Activated T-cell treated with anti-CD3 and anti-CD28 coated beads, Interleukin-2, amount 50 U/mL, for 4 hours (primary cell): ENCODE results near the gene DNAJB2. TPM values are rescaled to one million over a fixed set of nuclear protein-coding genes. Genes with fewer than 3 reads are reported as not detected.

ENCODE experiments used
- ATAC-seq, 2 donors: fragments of 200-7000 bp; cut with Tn5 transposase; one replicate each; pipeline ENCODE4 v1.10.0; 2021
- DNase-seq: peaks from one replicate; pipeline ENCODE4 v3.0.0-alpha.2; 2020
- H3K27me3 Mint-ChIP-seq: one replicate; pipeline ENCODE4 v1.8.0; 2021; ENCODE audit warnings: low read depth, mixed read lengths
- H3K36me3 Mint-ChIP-seq: one replicate; pipeline ENCODE4 v1.8.0; 2022; ENCODE audit warnings: mixed read lengths; ENCODE audit not compliant: insufficient read depth
- H3K4me1 Mint-ChIP-seq: one replicate; pipeline ENCODE4 v1.8.0; 2021; ENCODE audit warnings: low read depth, mixed read lengths
- H3K4me3 Mint-ChIP-seq: one replicate; pipeline ENCODE4 v1.8.0; 2021; ENCODE audit warnings: mild to moderate bottlenecking, moderate library complexity, mixed read lengths
- H3K9me3 Mint-ChIP-seq: one replicate; pipeline ENCODE4 v1.8.0; 2021; ENCODE audit warnings: mixed read lengths
- total RNA-seq, 3 donors: library from RNA; stranded (reverse); gene quantifications; one replicate each; pipeline ENCODE4 v1.2.1, GENCODE V29; 2021

DNAJB2 gene
- 10 to 100 TPM; 28.2 to 33.9 (median 30.9) TPM for total RNA-seq

GRCh38 chr2:219279151-219279915 lies at the start of gene DNAJB2:
Gene DNAJB2, plus strand, starts transcription at chr2:219279366. Its CDS starts 468 bp downstream, at chr2:219279834.
- Mint-ChIP-seq H3K36me3 (peaks cover 21% of the 10 kb centered on the region), H3K4me1 (peaks cover 41% of the 10 kb centered on the region), H3K4me3 (peak within 1 kb of the TSS; percentile 93), H3K27me3 (no peaks in the 10 kb centered on the region), H3K9me3 (no peaks in the 10 kb centered on the region)
- DNase-seq = peak; percentile 99
- ATAC-seq = peak; percentile 89 to 90

GRCh38 chr2:219230059-219230540 lies 49.1 kb upstream of the DNAJB2 start:
- peak overlapping the region; percentile 94 for H3K4me3 Mint-ChIP-seq
- H3K36me3 Mint-ChIP-seq = peaks cover 30% of the 10 kb centered on the region
- no peaks in the 10 kb centered on the region for H3K9me3 Mint-ChIP-seq
- H3K4me1 Mint-ChIP-seq = peaks cover 58% of the 10 kb centered on the region
- H3K27me3 Mint-ChIP-seq = no peaks in the 10 kb centered on the region
- no peak for DNase-seq
- peak; percentile 22 to 26 for ATAC-seq

GRCh38 chr2:219234331-219234730 lies 44.8 kb upstream of the DNAJB2 start:
- no peak overlapping the region for H3K4me3 Mint-ChIP-seq
- H3K4me1 Mint-ChIP-seq = peaks cover 36% of the 10 kb centered on the region
- no peaks in the 10 kb centered on the region for H3K27me3 Mint-ChIP-seq
- H3K36me3 Mint-ChIP-seq = peaks cover 45% of the 10 kb centered on the region
- ATAC-seq (no peak), DNase-seq (no peak)
- no peaks in the 10 kb centered on the region for H3K9me3 Mint-ChIP-seq

- Mint-ChIP-seq H3K9me3 (no peaks in the 10 kb centered on the region), H3K36me3 (peaks cover 5% of the 10 kb centered on the region), H3K27me3 (no peaks in the 10 kb centered on the region), H3K4me1 (peaks cover 37% of the 10 kb centered on the region), H3K4me3 (peak overlapping the region; percentile 41)
- no peak for ATAC-seq
- no peak for DNase-seq
These were observed 35.8 kb upstream of the DNAJB2 start for GRCh38 chr2:219243291-219243761.

DNA sequence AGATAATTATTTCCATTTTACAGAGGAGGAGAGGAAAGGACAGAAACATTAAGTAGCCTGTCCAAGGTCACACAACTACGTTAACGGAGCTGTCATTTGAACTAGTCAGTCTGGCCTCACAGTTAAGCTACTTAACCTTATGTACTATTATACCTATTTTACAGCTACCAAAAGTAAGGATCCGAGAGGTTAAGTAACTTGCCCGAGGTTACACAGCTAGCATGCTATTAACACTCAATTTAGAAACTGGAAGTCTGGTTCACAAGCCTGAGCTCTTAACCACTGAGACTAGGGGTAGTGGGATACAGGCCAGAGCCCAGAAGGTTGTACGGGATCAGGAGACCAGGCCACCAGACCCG lies 34.4 kb upstream of the DNAJB2 start:
- no peak for DNase-seq
- H3K27me3 Mint-ChIP-seq = no peaks in the 10 kb centered on the region
- peak overlapping the region; percentile 97 for H3K4me3 Mint-ChIP-seq
- ATAC-seq = no peak
- no peaks in the 10 kb centered on the region for H3K9me3 Mint-ChIP-seq
- H3K4me1 Mint-ChIP-seq = peaks cover 52% of the 10 kb centered on the region
- H3K36me3 Mint-ChIP-seq = peaks cover 11% of the 10 kb centered on the region

GRCh38 chr2:219245148-219245898 lies 33.8 kb upstream of the DNAJB2 start, which contains the start of the genes GLB1L and STK16:
Gene GLB1L, minus strand, starts transcription at chr2:219245444. Its CDS starts 1,871 bp downstream, at chr2:219243573.
Gene STK16, plus strand, starts transcription at chr2:219245479. Its CDS starts 521 bp downstream, at chr2:219246000.
- H3K9me3 Mint-ChIP-seq = no peaks in the 10 kb centered on the region
- H3K36me3 Mint-ChIP-seq = peaks cover 13% of the 10 kb centered on the region
- peak; percentile 84 for DNase-seq
- H3K27me3 Mint-ChIP-seq = no peaks in the 10 kb centered on the region
- peak; percentile 77 to 78 for ATAC-seq
- H3K4me3 Mint-ChIP-seq = peak within 1 kb of the TSS; percentile 97
- peaks cover 57% of the 10 kb centered on the region for H3K4me1 Mint-ChIP-seq

DNA sequence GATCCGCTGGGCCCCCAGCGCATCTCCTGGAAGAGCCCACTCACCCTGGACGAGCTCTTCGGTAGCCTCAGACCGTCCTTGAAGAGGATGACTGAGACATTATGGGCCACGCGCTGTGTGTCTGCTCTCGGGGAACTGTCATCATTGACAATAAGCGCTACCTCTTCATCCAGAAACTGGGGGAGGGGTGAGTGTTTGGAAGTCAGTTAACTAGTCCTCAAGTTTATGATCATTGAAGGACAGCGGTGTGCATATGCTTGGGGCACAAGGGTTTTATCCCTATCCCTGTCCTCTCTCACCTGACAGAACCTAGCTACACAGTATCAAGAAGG lies 33.3 kb upstream of the DNAJB2 start:
- peak overlapping the region; percentile 97 for H3K4me3 Mint-ChIP-seq
- peak in 1 of 2 donors; percentile 9 for ATAC-seq
- peaks cover 63% of the 10 kb centered on the region for H3K4me1 Mint-ChIP-seq
- H3K27me3 Mint-ChIP-seq = no peaks in the 10 kb centered on the region
- DNase-seq = no peak
- H3K36me3 Mint-ChIP-seq = peaks cover 18% of the 10 kb centered on the region
- H3K9me3 Mint-ChIP-seq = no peaks in the 10 kb centered on the region

- Mint-ChIP-seq H3K9me3 (no peaks in the 10 kb centered on the region), H3K4me3 (peak overlapping the region; percentile 97), H3K4me1 (peaks cover 70% of the 10 kb centered on the region), H3K36me3 (peaks cover 24% of the 10 kb centered on the region), H3K27me3 (no peaks in the 10 kb centered on the region)
- no peak for DNase-seq
- ATAC-seq = no peak
These were observed 32.6 kb upstream of the DNAJB2 start for GRCh38 chr2:219246559-219246958.

DNA sequence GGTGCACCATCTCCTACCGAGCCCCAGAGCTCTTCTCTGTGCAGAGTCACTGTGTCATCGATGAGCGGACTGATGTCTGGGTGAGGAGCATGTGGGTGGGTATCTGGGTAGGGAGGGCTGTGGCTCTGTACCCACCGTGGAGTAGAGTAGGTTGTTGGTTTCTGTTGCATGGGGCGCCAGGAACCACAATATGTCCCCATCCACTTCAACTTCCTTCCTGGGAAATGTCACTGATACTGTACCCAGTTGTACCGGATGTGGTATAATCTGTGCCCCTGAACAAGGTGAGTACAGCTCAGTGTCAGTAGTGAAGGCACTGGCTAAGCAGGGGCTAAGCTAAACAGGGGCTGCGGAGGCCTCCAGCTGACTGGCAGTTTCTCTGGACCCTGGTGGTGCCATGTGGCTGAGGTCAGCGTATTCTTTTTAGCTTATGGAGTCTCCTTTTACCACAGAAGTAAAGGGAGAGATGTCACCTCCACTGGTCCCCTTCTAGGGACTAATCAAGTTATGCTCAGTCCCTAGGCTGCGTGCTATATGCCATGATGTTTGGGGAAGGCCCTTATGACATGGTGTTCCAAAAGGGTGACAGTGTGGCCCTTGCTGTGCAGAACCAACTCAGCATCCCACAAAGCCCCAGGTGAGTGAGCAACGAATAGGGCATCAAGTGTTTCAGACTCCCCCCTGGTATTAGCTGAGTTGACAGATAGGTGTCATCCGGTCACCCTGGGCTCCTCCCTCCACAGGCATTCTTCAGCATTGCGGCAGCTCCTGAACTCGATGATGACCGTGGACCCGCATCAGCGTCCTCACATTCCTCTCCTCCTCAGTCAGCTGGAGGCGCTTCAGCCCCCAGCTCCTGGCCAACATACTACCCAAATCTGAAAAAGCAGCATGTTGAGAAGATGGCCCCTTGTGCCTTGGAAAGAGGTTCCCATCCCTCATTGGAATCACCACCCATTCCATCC lies 31.2 kb upstream of the DNAJB2 start:
- peaks cover 30% of the 10 kb centered on the region for H3K36me3 Mint-ChIP-seq
- peak; percentile 57 to 66 for ATAC-seq
- no peaks in the 10 kb centered on the region for H3K9me3 Mint-ChIP-seq
- H3K4me1 Mint-ChIP-seq = peaks cover 80% of the 10 kb centered on the region
- peak; percentile 63 for DNase-seq
- peak overlapping the region; percentile 62 for H3K4me3 Mint-ChIP-seq
- H3K27me3 Mint-ChIP-seq = no peaks in the 10 kb centered on the region

DNA sequence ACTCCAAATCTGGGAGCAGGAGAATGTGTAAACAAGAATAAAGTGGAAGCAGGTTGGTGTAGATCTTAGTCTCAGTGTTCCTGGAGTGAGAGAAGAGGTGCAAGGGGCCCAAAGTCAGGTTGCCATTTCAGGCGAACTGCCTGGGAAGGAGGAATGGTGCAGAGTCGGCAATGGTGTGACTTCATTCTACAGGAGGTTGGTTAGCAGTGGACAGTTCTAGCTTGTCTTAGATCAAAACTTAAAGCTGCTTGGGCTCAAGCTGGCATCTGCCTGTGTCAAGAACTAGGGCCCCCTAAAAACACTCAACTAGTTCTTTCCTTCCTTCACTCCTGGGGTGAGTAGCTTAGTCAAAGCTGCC lies 30.3 kb upstream of the DNAJB2 start:
- peak overlapping the region; percentile 86 for H3K4me3 Mint-ChIP-seq
- H3K9me3 Mint-ChIP-seq = no peaks in the 10 kb centered on the region
- no peak for DNase-seq
- ATAC-seq = no peak
- no peaks in the 10 kb centered on the region for H3K27me3 Mint-ChIP-seq
- peaks cover 30% of the 10 kb centered on the region for H3K36me3 Mint-ChIP-seq
- peaks cover 77% of the 10 kb centered on the region for H3K4me1 Mint-ChIP-seq

DNA sequence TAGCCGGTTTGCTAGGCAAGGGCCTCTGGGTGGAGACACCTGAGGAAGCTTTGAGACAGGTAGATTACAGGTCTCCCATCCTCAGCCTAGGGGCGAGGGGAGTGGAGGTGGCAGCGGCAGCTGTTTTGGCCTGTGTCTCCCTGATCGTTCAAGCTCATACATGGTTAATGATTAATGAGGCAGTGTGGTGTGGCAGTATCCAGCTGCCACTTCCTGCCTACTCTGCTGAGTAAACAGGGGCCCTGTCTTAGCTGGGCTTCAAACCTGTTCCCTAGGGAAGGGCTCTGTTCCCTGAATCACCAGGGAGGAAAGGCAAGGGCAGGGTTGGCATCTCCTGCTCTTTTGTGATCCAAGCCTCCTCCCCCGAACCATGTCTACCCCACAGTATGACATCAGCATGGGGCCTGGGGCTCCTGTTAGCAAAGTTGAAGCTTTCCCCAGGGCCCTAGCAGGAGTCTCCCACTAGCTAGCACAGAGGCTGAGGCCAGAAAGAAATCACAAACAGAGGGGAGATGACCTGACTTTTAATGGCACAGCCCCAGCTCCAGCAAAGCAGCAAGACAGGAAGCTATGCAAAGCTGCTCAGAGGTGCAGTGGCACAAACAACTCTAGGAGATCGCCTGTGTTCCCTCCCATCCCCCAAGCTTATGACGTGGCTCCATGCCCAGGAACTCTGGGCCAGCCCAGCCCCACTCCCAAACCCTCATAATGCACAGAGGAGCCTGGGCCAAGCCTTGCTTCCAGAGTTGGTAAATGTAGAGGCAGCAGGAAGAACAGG lies 29.8 kb upstream of the DNAJB2 start:
- peak overlapping the region; percentile 86 for H3K4me3 Mint-ChIP-seq
- H3K27me3 Mint-ChIP-seq = no peaks in the 10 kb centered on the region
- H3K36me3 Mint-ChIP-seq = peaks cover 30% of the 10 kb centered on the region
- no peaks in the 10 kb centered on the region for H3K9me3 Mint-ChIP-seq
- DNase-seq (peak; percentile 29), ATAC-seq (no peak)
- peaks cover 74% of the 10 kb centered on the region for H3K4me1 Mint-ChIP-seq

- Mint-ChIP-seq H3K4me1 (peaks cover 74% of the 10 kb centered on the region), H3K9me3 (no peaks in the 10 kb centered on the region), H3K27me3 (no peaks in the 10 kb centered on the region), H3K36me3 (peaks cover 30% of the 10 kb centered on the region), H3K4me3 (peak overlapping the region; percentile 86)
- DNase-seq (no peak), ATAC-seq (no peak)
These were observed 29.0 kb upstream of the DNAJB2 start for GRCh38 chr2:219250049-219250781.

DNA sequence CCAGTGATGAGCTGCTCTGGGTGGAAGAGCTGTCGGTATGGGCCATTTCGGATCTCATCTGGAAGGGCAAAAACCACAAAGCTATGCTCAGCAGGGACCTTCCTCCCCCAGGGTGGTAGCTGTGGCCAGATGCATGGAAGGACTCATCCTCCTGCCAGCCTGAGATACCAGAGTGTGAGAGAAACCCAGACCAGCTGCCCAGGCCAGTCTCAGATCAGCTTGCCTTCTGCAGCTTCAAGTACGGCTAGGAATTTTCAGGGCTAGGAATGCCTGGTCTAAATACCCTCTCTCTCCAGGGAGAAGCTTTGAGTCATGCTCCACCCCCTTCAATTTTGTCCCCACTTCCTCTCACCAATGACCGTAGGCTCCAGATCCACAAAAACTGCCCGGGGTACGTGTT lies 27.5 kb upstream of the DNAJB2 start:
- peaks cover 30% of the 10 kb centered on the region for H3K36me3 Mint-ChIP-seq

More for the DNA sequence above, 27.5 kb upstream of the DNAJB2 start:
- Mint-ChIP-seq H3K9me3 (no peaks in the 10 kb centered on the region), H3K27me3 (no peaks in the 10 kb centered on the region), H3K4me3 (peak overlapping the region; percentile 86), H3K4me1 (peaks cover 73% of the 10 kb centered on the region)
- no peak for ATAC-seq
- no peak for DNase-seq
